HG03439 (cell line): Measurements from ENCODE around the gene SYNE1.

Source experiments
- ATAC-seq: cut with Tn5 transposase; IDR thresholded peaks from one replicate; pipeline ENCODE4 v1.9.1; 2021; ENCODE audit warnings: mild to moderate bottlenecking, moderate library complexity; ENCODE audit not compliant: unreplicated experiment

SYNE1 gene

DNA sequence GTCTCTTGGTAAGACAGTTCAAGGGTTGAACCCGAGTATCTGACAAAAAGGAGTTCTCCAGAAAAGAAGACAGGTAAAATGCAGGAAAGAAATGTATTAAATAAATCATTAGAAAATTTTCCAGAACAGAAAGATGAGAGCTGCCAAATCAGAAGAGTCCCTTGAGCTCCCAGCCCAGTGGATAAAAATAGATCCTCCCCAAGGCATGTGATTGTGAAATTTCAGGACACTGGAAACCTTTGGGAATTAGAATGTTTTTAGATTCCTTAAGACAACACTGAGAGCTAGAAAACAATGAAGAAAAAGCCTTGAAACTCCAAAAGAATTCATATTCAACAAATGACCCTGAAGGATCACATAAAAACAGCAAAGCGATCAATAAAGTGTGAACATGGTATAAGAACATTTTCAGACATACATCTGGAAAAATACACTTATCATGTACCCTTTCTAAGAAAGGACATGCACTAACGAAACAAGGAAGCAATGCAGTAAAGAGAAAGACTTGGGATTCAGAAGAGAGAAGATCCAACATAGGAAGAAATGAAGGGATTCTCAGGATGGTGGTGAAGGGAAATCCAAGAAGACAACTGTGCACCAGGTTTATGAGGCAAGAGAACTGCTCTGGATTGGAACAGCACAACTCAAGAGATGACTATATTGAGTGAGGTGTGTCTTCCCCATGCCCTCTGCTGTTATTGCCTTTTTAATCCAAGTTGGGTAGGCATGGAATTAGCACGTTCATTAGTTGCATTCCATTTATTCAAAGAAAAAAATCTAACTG, 390.4 kb downstream of the SYNE1 start:
- no peak for ATAC-seq

DNA sequence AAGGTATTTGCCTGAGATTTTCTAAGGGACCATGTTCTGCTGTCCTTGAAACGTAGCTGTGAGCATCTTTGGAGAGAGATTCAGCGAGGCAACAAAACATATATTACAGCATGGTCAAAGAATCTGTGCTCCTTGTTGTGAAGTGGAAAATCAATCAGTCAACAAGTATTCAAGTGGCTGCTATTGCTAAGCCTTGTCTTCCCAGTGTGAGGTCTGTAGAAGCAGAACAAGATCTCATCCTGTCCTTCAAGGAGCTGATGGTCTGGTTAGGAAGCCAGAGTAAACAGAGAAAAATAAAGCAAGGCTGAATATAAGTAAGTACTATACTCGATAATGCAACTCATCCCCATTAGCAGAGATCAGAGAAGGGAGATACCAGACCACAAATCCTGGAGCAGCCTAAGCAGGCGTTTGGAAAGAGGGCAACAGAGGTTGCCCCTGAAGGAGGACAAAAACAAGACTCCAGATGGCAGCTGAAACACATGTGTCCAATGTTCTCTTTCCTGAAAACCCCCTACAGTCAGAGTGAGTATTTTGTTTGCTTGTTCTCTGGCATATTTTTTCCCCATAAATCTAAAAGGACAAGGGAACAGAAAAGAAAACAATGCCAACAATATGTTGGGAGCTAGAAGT, 392.0 kb downstream of the SYNE1 start:
- ATAC-seq, result no peak

DNA sequence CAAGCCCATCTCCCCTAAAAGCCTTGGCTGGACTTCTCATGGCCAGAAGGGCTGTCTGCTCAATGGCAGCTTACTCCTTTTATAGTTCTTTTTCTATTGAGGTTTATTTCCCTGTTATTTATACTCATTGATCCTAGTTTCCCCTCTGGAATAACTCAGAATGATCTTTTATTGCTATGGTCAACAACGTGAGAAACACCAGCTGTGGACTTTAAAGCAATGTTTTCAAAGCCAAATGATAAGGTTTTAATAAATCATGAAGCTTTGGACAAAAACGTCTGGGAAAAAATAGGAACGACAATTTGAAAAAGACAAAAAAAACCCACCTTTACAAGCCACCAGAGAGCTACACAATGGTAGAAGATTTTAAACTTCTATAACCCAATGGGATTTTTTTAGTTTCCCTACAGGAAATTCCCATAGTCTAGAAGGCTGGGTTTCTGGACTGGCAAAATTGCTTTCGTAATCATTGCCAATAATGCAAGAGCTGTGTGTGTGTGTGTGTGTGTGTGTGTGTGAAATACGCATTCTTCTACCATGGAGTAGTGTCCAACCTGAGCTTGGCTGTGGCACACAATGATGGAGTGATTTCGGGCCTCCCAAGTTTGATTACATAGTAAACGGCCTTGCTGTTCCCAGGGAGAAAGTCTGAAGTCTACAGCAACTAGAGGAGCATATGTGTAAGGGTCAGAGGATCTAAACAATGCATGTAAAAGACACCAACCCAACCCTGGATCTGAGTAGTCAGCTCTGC, 396.0 kb downstream of the SYNE1 start:
- no peak for ATAC-seq

DNA sequence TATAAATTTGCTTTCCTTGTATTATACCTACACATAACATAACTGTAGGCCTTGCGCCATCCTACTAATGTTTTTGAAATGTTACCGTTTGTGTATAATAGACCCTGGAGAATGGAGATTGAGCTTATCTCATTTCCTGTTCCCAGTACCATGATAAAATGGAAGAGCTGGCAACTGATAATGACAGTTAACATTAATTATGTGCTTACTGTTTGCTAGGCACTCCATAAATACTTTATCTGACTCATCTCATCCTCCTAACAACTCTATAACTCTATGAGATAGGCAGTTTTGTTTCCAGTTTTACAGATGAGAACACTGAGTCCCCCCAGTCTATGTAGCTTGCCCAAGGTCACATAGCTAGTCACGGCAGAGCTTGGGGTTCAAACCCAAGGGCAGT, 396.7 kb downstream of the SYNE1 start:
- ATAC-seq, result no peak

DNA sequence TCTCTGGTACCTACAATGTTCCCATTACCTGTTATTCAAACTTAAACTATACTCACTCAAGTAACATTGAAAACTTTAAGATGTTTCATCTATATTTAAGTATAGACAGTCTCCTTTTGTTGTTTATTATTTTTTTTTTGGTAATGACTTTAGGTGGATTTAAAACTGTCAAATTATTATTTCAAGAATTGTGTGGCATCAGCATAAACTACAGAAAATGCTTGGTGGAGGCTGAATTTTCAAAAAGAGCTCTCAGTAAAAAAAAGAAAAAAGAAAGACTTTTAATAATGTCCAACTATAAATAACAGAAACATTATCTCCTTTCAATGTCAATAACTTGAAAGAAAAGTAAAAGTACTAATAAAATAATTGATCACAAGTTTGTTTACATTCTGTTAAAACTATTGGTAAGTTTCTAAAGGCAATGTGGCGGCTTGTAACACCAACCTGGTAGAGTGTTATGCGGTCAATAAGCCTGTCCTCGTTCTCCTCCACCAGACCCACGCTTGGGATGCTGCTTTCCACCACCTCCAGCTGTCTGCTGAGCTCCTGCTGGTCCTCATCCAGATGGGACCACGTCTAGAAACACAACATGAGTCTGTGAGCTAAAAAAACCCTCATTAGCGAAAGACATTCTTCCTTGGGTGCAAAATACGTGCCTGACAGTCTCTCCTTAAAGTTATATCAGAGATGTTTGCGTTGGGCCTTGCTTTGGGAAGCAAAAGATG, 400.6 kb downstream of the SYNE1 start:
- no peak for ATAC-seq

DNA sequence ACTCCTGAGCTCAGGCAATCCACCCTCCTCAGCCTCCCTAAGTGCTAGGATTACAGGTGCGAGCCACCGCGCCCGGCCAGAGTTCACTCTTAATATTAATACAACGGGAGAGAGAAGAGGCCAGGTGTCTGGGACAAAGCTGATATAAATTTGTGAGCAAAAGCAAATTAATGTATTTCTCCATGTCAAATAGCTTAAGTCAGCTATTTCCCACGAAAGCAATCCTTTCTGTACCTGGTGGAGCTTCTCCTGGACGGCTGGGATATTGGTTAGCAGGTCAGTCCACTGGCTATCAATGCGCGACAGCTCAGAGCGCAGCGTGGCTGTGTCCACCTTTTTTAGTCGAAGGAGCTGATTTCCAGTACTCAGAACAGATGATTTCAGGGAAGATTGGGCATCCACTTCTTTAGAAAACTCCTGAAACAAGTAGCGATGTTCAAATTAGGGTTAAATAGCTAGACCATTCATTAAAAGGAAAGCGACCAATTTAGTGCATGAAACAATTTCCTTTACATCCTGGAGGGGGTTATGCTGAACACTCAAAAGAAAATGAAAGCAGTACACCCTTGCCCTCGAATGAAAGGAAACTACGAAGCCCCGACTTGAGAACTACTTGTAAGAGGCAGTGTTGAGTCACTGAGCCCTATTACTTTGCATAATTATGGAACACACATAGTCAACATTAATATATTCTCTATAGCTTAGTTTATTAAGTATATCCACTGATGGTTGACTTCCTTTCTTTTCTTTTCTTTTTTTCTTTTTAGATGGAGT, 403.4 kb downstream of the SYNE1 start:
- ATAC-seq, result no peak

DNA sequence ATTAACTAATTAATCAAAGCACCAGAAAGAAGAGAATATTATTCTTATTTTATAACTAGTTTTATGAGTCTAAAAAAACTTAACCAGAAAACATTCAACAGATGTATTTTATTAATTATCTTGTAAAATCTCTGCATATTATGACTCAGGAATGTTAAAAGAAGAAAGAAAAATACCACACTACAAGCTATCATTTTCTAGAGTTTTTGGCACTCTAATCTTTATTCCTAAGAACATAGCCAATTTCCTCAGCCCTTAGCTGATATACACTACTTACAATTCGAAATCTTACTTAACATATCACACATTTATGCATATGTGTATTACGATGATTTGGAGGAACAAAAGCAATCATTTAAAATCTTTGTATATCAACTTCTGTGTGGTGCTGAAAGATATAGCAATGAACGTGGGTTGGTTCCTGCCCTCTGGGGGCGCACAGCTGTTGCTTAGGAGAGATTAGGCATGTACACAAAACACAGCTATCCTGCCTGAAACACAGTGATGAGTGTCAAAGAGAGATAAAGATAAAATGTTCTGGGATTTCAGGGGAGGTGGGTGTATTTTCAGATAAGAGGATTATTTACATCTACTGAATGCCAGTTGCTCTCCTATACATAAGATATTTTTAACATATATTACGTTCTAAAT, 404.5 kb downstream of the SYNE1 start:
- ATAC-seq, result no peak

DNA sequence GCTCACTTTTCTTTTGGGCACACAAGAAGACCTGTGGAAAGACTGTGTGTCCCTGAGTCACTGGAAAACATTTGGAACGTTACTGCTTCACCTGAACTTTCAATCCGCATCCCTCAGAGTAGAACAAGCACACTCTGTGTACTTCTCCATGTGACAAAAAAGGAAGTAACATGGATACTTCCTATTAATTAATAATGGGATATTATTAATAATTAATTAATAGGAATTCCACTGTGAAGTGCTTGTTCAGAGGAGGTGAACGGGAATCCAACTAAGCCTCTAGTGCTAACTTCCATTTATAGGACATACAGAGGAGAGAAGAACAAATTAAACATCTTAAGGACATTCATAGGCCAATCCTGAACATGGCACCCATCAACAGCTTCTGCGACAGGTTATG, 407.8 kb downstream of the SYNE1 start:
- ATAC-seq, result no peak

DNA sequence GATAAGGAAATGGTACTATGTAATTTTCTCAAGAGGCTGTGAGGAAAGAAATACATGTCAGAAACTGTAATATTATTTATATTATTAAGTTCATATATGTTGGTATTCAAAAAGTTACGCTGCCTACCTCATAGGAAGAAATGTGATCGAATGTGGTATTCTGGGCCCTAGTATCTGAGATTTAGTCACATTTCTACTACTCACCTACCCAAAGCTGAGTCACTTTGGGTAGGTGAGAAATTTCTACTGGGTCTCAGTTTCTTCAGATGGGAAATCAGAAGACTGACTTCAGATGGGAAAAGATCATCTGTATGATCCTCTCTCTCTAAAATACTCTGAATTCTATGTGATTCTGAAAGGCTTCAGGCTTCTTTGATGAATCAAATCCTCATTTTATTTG, 411.0 kb downstream of the SYNE1 start:
- ATAC-seq, result no peak

DNA sequence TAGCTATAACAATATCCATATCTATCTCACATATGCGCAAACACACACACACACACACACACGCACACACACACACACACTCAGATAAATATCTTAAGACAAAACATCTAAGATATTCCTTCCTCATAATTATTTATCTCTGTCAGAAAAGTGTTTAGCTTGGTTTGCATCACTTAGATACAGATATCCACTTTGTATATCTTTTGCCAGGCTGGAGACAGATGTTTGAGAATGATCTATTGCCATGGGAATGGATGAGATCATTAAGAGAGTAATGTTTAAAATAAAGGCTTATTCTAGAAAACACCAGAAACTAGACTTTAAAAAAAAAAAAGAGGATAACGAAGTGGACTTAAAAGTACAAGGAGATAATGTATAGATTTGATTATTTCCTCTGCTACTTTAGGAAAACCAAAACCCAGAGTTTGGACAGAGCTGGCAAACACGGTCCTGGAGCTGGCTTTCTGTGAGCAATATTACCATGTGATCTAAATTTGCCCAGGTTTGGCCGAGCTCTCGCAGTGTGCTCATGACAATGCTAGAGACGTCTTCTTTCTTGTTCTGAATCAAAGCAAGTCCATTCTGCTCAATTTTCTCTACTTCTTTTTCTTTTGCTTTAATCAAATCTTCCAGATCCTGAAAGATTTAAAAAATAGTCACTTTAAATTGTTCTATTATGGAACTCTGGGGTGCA, 411.8 kb downstream of the SYNE1 start:
- no peak for ATAC-seq

DNA sequence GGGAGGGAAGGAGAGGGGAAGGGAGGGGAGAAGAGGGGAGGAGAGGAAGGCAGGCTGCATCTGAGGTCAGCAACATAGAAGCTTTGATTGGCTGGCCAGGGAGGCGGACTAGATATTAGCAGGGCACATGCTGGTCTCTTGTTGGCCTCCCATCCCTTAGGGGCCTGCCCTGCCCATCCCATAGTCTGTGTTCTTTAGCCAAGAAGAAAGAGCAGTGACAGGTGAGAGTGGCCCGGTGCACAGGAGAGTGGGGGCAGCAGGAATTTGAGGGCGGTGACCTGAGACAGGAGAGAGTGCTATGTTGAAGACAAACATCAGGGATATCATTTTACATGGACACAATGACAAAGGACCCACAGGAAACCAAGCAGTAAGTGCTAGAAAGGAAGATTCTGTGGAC, 413.5 kb downstream of the SYNE1 start:
- ATAC-seq, result no peak

DNA sequence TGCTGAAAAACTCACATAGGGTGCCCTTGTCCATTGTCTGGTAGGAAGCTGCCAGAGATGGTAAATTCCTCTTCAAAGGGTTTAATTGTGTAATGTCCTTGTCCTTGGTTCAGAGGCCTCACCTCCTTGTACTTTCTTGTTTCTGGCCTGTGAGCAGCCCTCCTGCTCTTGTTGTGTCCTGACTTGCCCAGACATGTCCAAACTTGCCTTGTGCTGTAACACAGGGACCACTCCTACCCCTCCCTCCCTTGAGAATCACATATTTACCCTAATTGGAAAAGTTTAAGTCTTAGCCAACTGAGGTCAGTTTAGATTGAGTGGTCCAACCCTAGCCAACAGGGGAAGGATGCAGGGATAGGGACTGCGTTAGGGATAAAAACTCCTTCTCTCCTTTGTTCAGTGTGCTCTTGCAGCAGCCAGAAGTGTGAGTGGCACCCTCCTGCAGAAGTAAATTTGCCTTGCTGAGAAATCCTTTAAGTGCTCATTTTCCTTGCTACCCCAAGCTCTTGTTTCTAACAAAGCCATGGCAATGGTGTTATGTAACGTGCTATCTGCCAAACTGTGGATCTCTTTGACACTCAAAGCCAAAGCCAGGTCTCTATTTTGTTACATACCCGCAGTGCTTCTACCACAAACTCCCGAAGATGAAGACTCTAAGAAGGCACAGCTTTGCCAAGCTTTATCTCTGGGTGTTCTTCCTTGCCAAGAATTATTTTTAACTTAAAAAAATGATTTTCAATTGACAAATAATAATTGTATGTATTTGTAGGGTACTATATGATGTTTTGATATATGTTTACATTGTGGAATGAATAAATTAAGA, 415.1 kb downstream of the SYNE1 start:
- no peak for ATAC-seq

DNA sequence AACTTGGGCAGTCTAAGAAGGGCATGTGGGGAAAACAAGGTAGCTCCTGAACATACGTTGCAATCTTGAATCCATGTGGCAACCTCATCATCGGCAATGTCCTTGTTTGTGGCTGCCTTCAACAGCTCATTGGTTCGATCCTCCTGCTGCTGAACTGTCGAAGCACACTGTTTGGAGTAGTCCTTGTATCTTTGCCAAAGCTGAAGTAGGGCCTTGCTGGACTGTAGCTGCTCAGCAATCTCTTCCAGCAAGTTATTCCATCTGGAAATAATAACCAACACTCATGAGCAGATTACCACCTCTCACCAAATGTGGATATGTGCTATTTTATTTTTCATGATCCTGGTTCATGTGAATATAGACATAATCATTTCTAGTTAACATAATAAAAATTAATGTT, 416.4 kb downstream of the SYNE1 start:
- ATAC-seq, result no peak

DNA sequence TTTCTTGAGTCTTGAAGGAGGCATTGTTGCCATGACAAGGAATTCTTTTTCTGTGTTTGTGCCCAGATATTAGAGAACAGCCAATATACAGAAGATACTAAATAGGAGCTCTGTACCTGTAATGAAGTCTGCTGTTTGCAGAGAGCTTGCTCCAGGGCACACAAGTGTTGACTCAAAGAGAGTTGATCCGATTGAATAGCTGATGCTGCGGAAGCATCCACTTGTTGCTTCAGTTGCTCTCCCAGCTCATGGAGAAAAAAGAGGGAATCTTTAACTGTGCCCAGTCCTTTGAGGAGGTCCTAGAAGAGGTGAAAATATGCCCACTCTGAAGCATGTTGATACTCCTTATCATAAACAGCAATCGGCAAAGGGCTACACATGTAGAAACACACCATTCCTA, 418.3 kb downstream of the SYNE1 start:
- ATAC-seq, result no peak

DNA sequence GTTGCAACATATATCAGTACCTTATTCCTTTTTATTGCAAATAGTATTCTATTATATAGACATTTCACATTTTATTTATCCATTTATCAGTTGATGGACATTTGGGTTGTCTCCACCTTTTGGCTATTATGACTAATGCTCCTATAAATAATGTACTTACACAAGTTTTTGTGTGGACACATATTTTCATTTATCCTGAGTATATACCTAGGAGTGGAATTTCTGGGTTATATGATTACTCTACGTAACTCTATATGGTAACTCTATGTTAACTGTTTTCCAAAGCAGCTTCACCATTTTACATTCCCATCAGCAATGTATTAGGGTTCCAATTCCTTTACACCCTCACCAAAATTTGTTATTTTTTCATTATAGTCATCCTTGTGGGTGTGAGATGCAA, 424.7 kb downstream of the SYNE1 start:
- ATAC-seq, result no peak

DNA sequence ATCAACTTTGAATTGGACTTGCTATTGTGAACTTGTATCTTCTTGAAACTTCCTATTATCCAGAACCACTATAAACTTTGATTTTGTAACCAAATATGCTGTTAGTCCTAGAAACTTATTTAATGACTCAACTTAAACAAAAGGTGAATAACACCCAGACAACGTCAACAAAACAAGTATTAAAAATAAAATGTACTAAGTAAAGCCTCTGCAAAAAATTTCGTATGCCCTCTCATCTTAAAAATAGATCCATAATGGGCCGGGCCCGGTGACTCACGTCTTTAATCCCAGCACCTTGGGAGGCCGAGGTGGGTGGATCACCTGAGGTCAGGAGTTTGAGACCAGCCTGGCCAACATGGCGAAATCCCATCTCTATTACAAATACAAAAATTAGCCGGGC, 428.0 kb downstream of the SYNE1 start:
- ATAC-seq, result no peak

DNA sequence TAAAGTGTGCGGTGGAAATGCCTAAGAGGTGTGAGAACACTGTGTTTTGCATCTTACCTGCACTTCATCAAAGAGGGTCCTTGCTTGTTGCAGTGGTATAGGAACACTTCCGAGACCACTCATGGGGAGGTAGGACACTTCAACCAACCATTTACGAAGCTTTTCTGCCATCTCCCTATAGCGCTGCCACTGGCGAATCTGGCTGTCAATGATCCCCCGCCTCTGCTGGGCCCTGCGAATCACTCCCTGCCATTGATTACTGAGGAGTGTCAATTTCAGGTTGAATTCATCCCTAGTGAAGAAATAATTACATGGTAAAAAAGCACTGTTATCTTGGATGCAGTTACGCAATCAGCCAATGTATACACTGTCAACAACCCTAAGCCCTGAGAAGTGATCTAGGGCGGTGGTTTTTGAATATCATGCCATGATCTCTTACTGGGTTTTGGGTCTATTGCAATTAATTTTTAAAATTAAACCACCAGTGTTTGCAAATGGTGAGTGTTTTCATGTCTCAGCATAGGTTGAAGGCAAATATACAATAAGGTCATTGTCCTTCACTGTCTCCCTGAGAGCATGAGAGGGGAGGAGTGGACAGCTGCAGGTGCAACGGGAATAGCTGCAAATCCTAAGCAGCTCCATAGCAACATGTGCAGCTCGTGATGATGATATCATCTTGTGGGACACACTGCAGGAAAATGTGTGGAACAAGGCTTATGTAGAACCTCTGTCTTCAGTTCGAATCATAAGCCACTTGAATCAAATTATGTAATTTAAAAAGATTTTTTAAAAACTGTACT, 429.0 kb downstream of the SYNE1 start:
- ATAC-seq, result no peak
